ENCODE data around the gene MYO5A. TPM values are rescaled to one million over a fixed set of nuclear protein-coding genes. Genes with fewer than 3 reads are reported as not detected.
"Not testable (repeated sequence)": the region's sequence is repeated elsewhere in the genome, so short reads cannot be mapped to it uniquely, and the experiment has no call there.

The MYO5A gene
- total RNA-seq, 2 donors from 2014 or later = 50.6 to 58.4 TPM

- no peaks in the 10 kb centered on the region for H3K27me3 Mint-ChIP-seq
- no peak for DNase-seq
- H3K4me1 Mint-ChIP-seq = peaks cover 43% of the 10 kb centered on the region
- H3K9me3 ChIP-seq (ENCODE audit: control insufficient read depth, low read length, poor library complexity, severe bottlenecking) = no peaks in the 10 kb centered on the region
- no peaks in the 10 kb centered on the region for H3K36me3 Mint-ChIP-seq (ENCODE audit: low read depth)
- no peak for ATAC-seq
- H3K4me3 Mint-ChIP-seq = peak overlapping the region; percentile 50
- H3K27ac Mint-ChIP-seq = peak overlapping the region; percentile 34
Observed at GRCh38 chr15:52491472-52491871, 37.2 kb downstream of the MYO5A start.

GRCh38 chr15:52489430-52489829 lies 39.2 kb downstream of the MYO5A start:
- peaks cover 42% of the 10 kb centered on the region for H3K4me1 Mint-ChIP-seq
- H3K27me3 Mint-ChIP-seq; DNase-seq; H3K9me3 ChIP-seq (ENCODE audit: control insufficient read depth, low read length, poor library complexity, severe bottlenecking); H3K36me3 Mint-ChIP-seq (ENCODE audit: low read depth): not testable (repeated sequence)
- peak; percentile 77 for ATAC-seq
- peak overlapping the region; percentile 49 for H3K4me3 Mint-ChIP-seq
- H3K27ac Mint-ChIP-seq = peak overlapping the region; percentile 97

GRCh38 chr15:52488830-52489229 lies 39.9 kb downstream of the MYO5A start:
- H3K36me3 Mint-ChIP-seq (ENCODE audit: low read depth) = no peaks in the 10 kb centered on the region
- no peaks in the 10 kb centered on the region for H3K9me3 ChIP-seq (ENCODE audit: control insufficient read depth, low read length, poor library complexity, severe bottlenecking)
- peaks cover 45% of the 10 kb centered on the region for H3K4me1 Mint-ChIP-seq
- ATAC-seq (no peak), DNase-seq (no peak)
- peak overlapping the region; percentile 49 for H3K4me3 Mint-ChIP-seq
- peak overlapping the region; percentile 97 for H3K27ac Mint-ChIP-seq
- H3K27me3 Mint-ChIP-seq = no peaks in the 10 kb centered on the region

- no peak for DNase-seq
- H3K9me3 ChIP-seq (ENCODE audit: control insufficient read depth, low read length, poor library complexity, severe bottlenecking) = no peaks in the 10 kb centered on the region
- Mint-ChIP-seq H3K36me3 (ENCODE audit: low read depth) (no peaks in the 10 kb centered on the region), H3K4me3 (peak overlapping the region; percentile 60), H3K27ac (peak overlapping the region; percentile 97), H3K4me1 (peaks cover 56% of the 10 kb centered on the region), H3K27me3 (no peaks in the 10 kb centered on the region)
- ATAC-seq = no peak
Observed at GRCh38 chr15:52486003-52486996, 42.4 kb downstream of the MYO5A start.

GRCh38 chr15:52485290-52485689 lies 43.4 kb downstream of the MYO5A start:
- peaks cover 62% of the 10 kb centered on the region for H3K4me1 Mint-ChIP-seq
- no peaks in the 10 kb centered on the region for H3K27me3 Mint-ChIP-seq
- H3K27ac Mint-ChIP-seq = no peak overlapping the region
- DNase-seq (no peak), ATAC-seq (no peak)
- H3K36me3 Mint-ChIP-seq (ENCODE audit: low read depth) = no peaks in the 10 kb centered on the region
- no peak overlapping the region for H3K4me3 Mint-ChIP-seq
- H3K9me3 ChIP-seq (ENCODE audit: control insufficient read depth, low read length, poor library complexity, severe bottlenecking) = no peaks in the 10 kb centered on the region

- H3K4me3 Mint-ChIP-seq = peak overlapping the region; percentile 63
- H3K27me3 Mint-ChIP-seq = no peaks in the 10 kb centered on the region
- H3K4me1 Mint-ChIP-seq = peaks cover 65% of the 10 kb centered on the region
- peak overlapping the region; percentile 88 for H3K27ac Mint-ChIP-seq
- ATAC-seq (no peak), DNase-seq (no peak)
- H3K36me3 Mint-ChIP-seq (ENCODE audit: low read depth) = no peaks in the 10 kb centered on the region
- no peaks in the 10 kb centered on the region for H3K9me3 ChIP-seq (ENCODE audit: control insufficient read depth, low read length, poor library complexity, severe bottlenecking)
Observed at GRCh38 chr15:52483707-52484106, 45.0 kb downstream of the MYO5A start.

GRCh38 chr15:52481915-52482314 lies 46.8 kb downstream of the MYO5A start:
- peaks cover 64% of the 10 kb centered on the region for H3K4me1 Mint-ChIP-seq
- peak overlapping the region; percentile 88 for H3K27ac Mint-ChIP-seq
- peak overlapping the region; percentile 82 for H3K4me3 Mint-ChIP-seq
- H3K27me3 Mint-ChIP-seq = no peaks in the 10 kb centered on the region
- DNase-seq = peak in 2 of 3 donors; percentile 32 to 33
- peaks cover 2% of the 10 kb centered on the region for H3K36me3 Mint-ChIP-seq (ENCODE audit: low read depth)
- H3K9me3 ChIP-seq (ENCODE audit: control insufficient read depth, low read length, poor library complexity, severe bottlenecking) = no peaks in the 10 kb centered on the region
- ATAC-seq = peak; percentile 99

GRCh38 chr15:52480990-52481389 lies 47.7 kb downstream of the MYO5A start:
- Mint-ChIP-seq H3K4me1 (peaks cover 56% of the 10 kb centered on the region), H3K4me3 (peak overlapping the region; percentile 51), H3K27me3 (no peaks in the 10 kb centered on the region), H3K36me3 (ENCODE audit: low read depth) (peaks cover 2% of the 10 kb centered on the region), H3K27ac (peak overlapping the region; percentile 88)
- no peak for ATAC-seq
- no peaks in the 10 kb centered on the region for H3K9me3 ChIP-seq (ENCODE audit: control insufficient read depth, low read length, poor library complexity, severe bottlenecking)
- DNase-seq = no peak

- Mint-ChIP-seq H3K27me3 (no peaks in the 10 kb centered on the region), H3K27ac (peak overlapping the region; percentile 99), H3K36me3 (ENCODE audit: low read depth) (peaks cover 7% of the 10 kb centered on the region), H3K4me3 (peak overlapping the region; percentile 21), H3K4me1 (peaks cover 37% of the 10 kb centered on the region)
- no peak for ATAC-seq
- no peak for DNase-seq
- peaks cover 2% of the 10 kb centered on the region for H3K9me3 ChIP-seq (ENCODE audit: control insufficient read depth, low read length, poor library complexity, severe bottlenecking)
Observed at GRCh38 chr15:52466716-52467115, 62.0 kb downstream of the MYO5A start.

GRCh38 chr15:52466134-52466701 lies 62.5 kb downstream of the MYO5A start:
- peak overlapping the region; percentile 99 for H3K27ac Mint-ChIP-seq
- H3K27me3 Mint-ChIP-seq = no peaks in the 10 kb centered on the region
- peaks cover 7% of the 10 kb centered on the region for H3K36me3 Mint-ChIP-seq (ENCODE audit: low read depth)
- H3K4me3 Mint-ChIP-seq = peak overlapping the region; percentile 21
- H3K9me3 ChIP-seq (ENCODE audit: control insufficient read depth, low read length, poor library complexity, severe bottlenecking) = peaks cover 2% of the 10 kb centered on the region
- ATAC-seq (peak; percentile 70), DNase-seq (no peak)
- peaks cover 37% of the 10 kb centered on the region for H3K4me1 Mint-ChIP-seq

- Mint-ChIP-seq H3K36me3 (ENCODE audit: low read depth) (peaks cover 7% of the 10 kb centered on the region), H3K4me3 (peak overlapping the region; percentile 90), H3K27ac (peak overlapping the region; percentile 99), H3K27me3 (no peaks in the 10 kb centered on the region), H3K4me1 (peaks cover 34% of the 10 kb centered on the region)
- peaks cover 2% of the 10 kb centered on the region for H3K9me3 ChIP-seq (ENCODE audit: control insufficient read depth, low read length, poor library complexity, severe bottlenecking)
- no peak for DNase-seq
- peak; percentile 76 for ATAC-seq
Observed at GRCh38 chr15:52464478-52464877, 64.2 kb downstream of the MYO5A start.

GRCh38 chr15:52464040-52464439 lies 64.6 kb downstream of the MYO5A start:
- H3K9me3 ChIP-seq (ENCODE audit: control insufficient read depth, low read length, poor library complexity, severe bottlenecking) = peaks cover 2% of the 10 kb centered on the region
- Mint-ChIP-seq H3K27ac (peak overlapping the region; percentile 99), H3K4me3 (peak overlapping the region; percentile 90), H3K27me3 (no peaks in the 10 kb centered on the region), H3K4me1 (peaks cover 32% of the 10 kb centered on the region), H3K36me3 (ENCODE audit: low read depth) (peaks cover 7% of the 10 kb centered on the region)
- DNase-seq (no peak), ATAC-seq (peak; percentile 52)

GRCh38 chr15:52463638-52464037 lies 65.0 kb downstream of the MYO5A start:
- DNase-seq (no peak), ATAC-seq (peak; percentile 48)
- peaks cover 2% of the 10 kb centered on the region for H3K9me3 ChIP-seq (ENCODE audit: control insufficient read depth, low read length, poor library complexity, severe bottlenecking)
- peaks cover 7% of the 10 kb centered on the region for H3K36me3 Mint-ChIP-seq (ENCODE audit: low read depth)
- peak overlapping the region; percentile 90 for H3K4me3 Mint-ChIP-seq
- no peaks in the 10 kb centered on the region for H3K27me3 Mint-ChIP-seq
- H3K4me1 Mint-ChIP-seq = peaks cover 32% of the 10 kb centered on the region
- peak overlapping the region; percentile 99 for H3K27ac Mint-ChIP-seq
